K562 (cell line): ENCODE measurements around the gene EIF2S3. TPM values are rescaled to one million over a fixed set of nuclear protein-coding genes. Genes with fewer than 3 reads are reported as not detected.

Experiments
- CBX3 ChIP-seq, 2 experiments: IDR thresholded peaks; 1 replicate in 1 of 2; 2 replicates in 1 of 2; pipeline ENCODE4 v1.6.1; 2012; ENCODE audit warnings: inconsistent platforms in 2 of 2, low read length in 2 of 2, borderline replicate concordance in 1 of 2, control low read depth in 1 of 2
- DNMT1 ChIP-seq: fragments of 450-650 bp; IDR thresholded peaks from 2 replicates; pipeline ENCODE4 v1.6.1; 2016; ENCODE audit warnings: antibody characterized with exemption, mild to moderate bottlenecking
- EHMT2 ChIP-seq: fragments of 450-650 bp; IDR thresholded peaks from 2 replicates; pipeline ENCODE4 v1.6.1; 2018; ENCODE audit warnings: antibody characterized with exemption
- HMG20A ChIP-seq: fragments of 450-650 bp; formaldehyde crosslinking; conservative IDR thresholded peaks from 2 replicates; pipeline ENCODE4 v1.4.0; 2020; ENCODE audit warnings: mild to moderate bottlenecking, mixed read lengths
- HMGN3 ChIP-seq: IDR thresholded peaks from 2 replicates; pipeline ENCODE4 v1.6.1; 2011; ENCODE audit warnings: borderline replicate concordance, low read depth, mild to moderate bottlenecking, mixed read lengths, low read length; ENCODE audit not compliant: insufficient read length; ENCODE audit errors: extremely low read depth
- HMGXB4 ChIP-seq: sonication (generic); formaldehyde crosslinking; IDR thresholded peaks from 2 replicates; pipeline ENCODE4 v1.8.1; 2023; ENCODE audit warnings: mild to moderate bottlenecking, missing genetic modification reagents
- JUN ChIP-seq, 2 experiments: sonication (generic) in 1 of 2; formaldehyde crosslinking in 1 of 2; IDR thresholded peaks; 2 replicates each; pipeline versions ENCODE4 v1.6.1 to v1.8.0; 2012 to 2022; ENCODE audit warnings: borderline replicate concordance in 2 of 2, mild to moderate bottlenecking in 2 of 2, improper control_type of control experiment in 1 of 2, low read depth in 1 of 2, low read length in 1 of 2, missing genetic modification reagents in 1 of 2
- KLF13 ChIP-seq: fragments of 450-650 bp; IDR thresholded peaks from 2 replicates; pipeline ENCODE4 v1.6.1; 2016; ENCODE audit warnings: missing genetic modification characterization, low read depth, mild to moderate bottlenecking, missing compliant biosample characterization, moderate library complexity, borderline replicate concordance
- MCM2 ChIP-seq: fragments of 450-650 bp; IDR thresholded peaks from 2 replicates; pipeline ENCODE4 v1.6.1; 2017; ENCODE audit warnings: low read depth, mild to moderate bottlenecking
- MEIS2 ChIP-seq: fragments of 450-650 bp; IDR thresholded peaks from 2 replicates; pipeline ENCODE4 v1.6.1; 2014; ENCODE audit warnings: mild to moderate bottlenecking; ENCODE audit not compliant: partially characterized antibody
- NKRF ChIP-seq: fragments of 450-650 bp; IDR thresholded peaks from 2 replicates; pipeline ENCODE4 v1.6.1; 2016; ENCODE audit warnings: borderline replicate concordance
- NR1H2 ChIP-seq: sonication (generic); formaldehyde crosslinking; IDR thresholded peaks from 2 replicates; pipeline ENCODE4 v1.4.0; 2020; ENCODE audit warnings: mild to moderate bottlenecking, missing genetic modification reagents
- POLR2B ChIP-seq: fragments of 450-650 bp; IDR thresholded peaks from 2 replicates; pipeline ENCODE4 v1.6.1; 2018; ENCODE audit warnings: low read depth; ENCODE audit not compliant: partially characterized antibody
- THAP12 ChIP-seq: fragments of 250-450 bp; sonication (Bioruptor Pico); IDR thresholded peaks from 2 replicates; pipeline ENCODE4 v1.9.0; 2021; ENCODE audit warnings: mild to moderate bottlenecking, inconsistent platforms
- ZC3H8 ChIP-seq: fragments of 450-650 bp; IDR thresholded peaks from 2 replicates; pipeline ENCODE4 v1.6.1; 2017
- ZFP36 ChIP-seq: fragments of 150-350 bp; IDR thresholded peaks from 2 replicates; pipeline ENCODE4 v1.6.1; 2018; ENCODE audit warnings: low read length, low read depth; ENCODE audit not compliant: partially characterized antibody
- ZFPM2 ChIP-seq: fragments of 250-450 bp; sonication (Bioruptor Pico); IDR thresholded peaks from 2 replicates; pipeline ENCODE4 v1.5.1; 2022; ENCODE audit warnings: mild to moderate bottlenecking
- ZFX ChIP-seq: sonication (generic); formaldehyde crosslinking; IDR thresholded peaks from 2 replicates; pipeline ENCODE4 v1.8.0; 2022; ENCODE audit warnings: mild to moderate bottlenecking, missing genetic modification reagents, moderate library complexity
- ZHX1 ChIP-seq: fragments of 150-350 bp; conservative IDR thresholded peaks from 2 replicates; pipeline ENCODE4 v1.6.1; 2014; ENCODE audit warnings: low read length
- polyA plus RNA-seq, 8 experiments: library from polyadenylated mRNA; depleted of rRNA in 4 of 8; stranded (reverse) in 5 of 8; unstranded in 3 of 8; fragments of >200 nt; fragmentation: Nextera tagmentation in 2 of 8; fragmentation: Illumina TruSeq in 1 of 8; extraction: Ambion mirVana in 2 of 8; extraction: Trizol in 1 of 8; gene quantifications; 2 replicates each; pipeline versions ENCODE4 v1.2.1 to v1.2.3, GENCODE V29; 2011 to 2014; ENCODE audit warnings: inconsistent platforms in 1 of 8, missing spikeins in 1 of 8
- total RNA-seq, 7 experiments: library from RNA; depleted of rRNA in 6 of 7; stranded (reverse); fragments of >200 nt in 6 of 7; fragmentation: Illumina TruSeq in 2 of 7; extraction: Trizol in 2 of 7; gene quantifications; 2 replicates each; pipeline versions ENCODE4 v1.2.1 to v1.2.3, GENCODE V29; 2011 to 2021; ENCODE audit warnings: low replicate concordance in 1 of 7

The EIF2S3 gene
- total and polyA plus RNA-seq, 9 of the 15 experiments (the other 6 are each of a cell fraction or from before 2014, with no cell fraction given) = 148 to 439 (median 275) TPM

- no peak for TF ChIP-seq ZFPM2 (CRISPR knock-in tag)
- TF ChIP-seq ZFP36 = no peak
- no peak for TF ChIP-seq THAP12 (CRISPR knock-in tag)
- TF ChIP-seq ZC3H8 = no peak
- TF ChIP-seq MEIS2 = no peak
- TF ChIP-seq KLF13 (tag) = no peak
- no peak for TF ChIP-seq MCM2
- TF ChIP-seq NR1H2 = 0 out of 2 replicates have a peak, but pooled peaks have one; percentile 56
- TF ChIP-seq POLR2B = peak; percentile 0
- TF ChIP-seq HMGN3 = no peak
- no peak for TF ChIP-seq DNMT1
- no peak for TF ChIP-seq HMG20A
- no peak for TF ChIP-seq ZHX1
- TF ChIP-seq ZFX (CRISPR knock-in tag) = no peak
- TF ChIP-seq HMGXB4 (CRISPR knock-in tag) = 0 out of 2 replicates have a peak, but pooled peaks have one; percentile 12
- TF ChIP-seq NKRF = peak; percentile 73
- no peak for TF ChIP-seq CBX3 (IDR thresholded peaks at IDR 0.05; ENCODE audit: borderline replicate concordance in 1 of 2, low read length in 2 of 2)
- TF ChIP-seq JUN (IDR thresholded peaks at IDR 0.05; ENCODE audit: borderline replicate concordance, low read depth, low read length) = no peak
- TF ChIP-seq JUN (CRISPR knock-in tag; IDR thresholded peaks at IDR 0.05; ENCODE audit: borderline replicate concordance) = no peak
- TF ChIP-seq EHMT2 = no peak
These were observed 244 bp downstream of the EIF2S3 start (continued) for GRCh38 chrX:24055043-24055356.
